Measurements from ENCODE around the gene SHISAL1.

The SHISAL1 gene

DNA sequence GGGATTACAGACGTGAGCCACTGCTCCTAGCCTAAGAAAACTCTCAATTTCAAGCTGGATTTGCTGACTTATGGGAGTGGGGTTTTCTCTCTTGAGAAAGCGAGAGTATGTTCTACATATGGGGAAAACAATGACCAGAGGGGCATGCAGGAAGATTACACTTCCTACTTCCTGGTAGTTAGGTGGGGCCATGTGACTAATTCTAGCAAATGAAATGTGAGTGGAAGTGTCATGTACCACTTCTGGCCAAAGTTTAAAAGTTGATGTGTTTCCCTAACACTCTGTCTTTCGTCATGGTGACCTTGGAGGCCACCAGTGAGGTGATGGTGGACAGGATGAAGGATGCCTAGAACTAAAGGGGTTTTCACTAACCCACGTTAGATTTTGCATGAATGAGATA, 81.5 kb downstream of the SHISAL1 start:
- no peak for DNase-seq (ENCODE audit: low read depth)

DNA sequence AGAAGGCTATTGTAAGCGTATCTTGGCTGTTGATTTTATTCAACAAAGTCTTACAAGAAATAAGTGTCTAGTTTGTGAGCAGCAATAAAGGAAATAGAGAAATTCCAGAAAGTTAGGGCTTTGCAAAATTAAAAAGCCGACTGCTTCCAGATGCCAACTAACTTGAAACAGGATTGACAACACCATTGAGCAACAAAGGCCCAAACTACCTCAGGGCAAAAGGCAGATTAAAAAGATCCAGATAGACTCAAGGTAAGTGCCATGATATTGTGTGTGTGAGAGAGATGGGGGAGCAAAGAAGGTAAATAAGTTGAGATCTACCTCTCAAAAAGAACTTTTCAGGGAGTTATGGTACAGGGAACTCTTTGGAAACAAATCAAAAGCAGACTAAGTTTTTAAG, 82.9 kb downstream of the SHISAL1 start:
- DNase-seq (ENCODE audit: low read depth): no peak

DNA sequence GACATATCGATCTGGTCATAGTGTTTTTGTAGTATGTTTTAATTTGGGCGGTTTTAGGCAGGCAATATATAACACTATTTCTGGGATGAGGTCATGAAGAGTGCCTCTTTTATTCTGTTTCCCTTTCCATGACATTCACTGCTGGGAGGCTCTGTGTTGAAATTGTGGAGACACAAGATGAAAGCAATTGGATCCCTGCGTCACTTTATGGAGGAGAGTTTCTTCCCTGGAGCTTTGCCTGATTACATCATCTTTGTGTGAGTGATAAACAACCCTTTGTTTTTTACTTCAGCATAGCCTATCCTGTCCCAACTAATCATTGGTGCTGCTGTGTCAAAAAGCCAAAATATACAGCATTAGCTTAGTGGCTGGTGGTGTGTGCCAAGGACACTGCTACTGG, 83.4 kb downstream of the SHISAL1 start:
- DNase-seq (ENCODE audit: low read depth): no peak

DNA sequence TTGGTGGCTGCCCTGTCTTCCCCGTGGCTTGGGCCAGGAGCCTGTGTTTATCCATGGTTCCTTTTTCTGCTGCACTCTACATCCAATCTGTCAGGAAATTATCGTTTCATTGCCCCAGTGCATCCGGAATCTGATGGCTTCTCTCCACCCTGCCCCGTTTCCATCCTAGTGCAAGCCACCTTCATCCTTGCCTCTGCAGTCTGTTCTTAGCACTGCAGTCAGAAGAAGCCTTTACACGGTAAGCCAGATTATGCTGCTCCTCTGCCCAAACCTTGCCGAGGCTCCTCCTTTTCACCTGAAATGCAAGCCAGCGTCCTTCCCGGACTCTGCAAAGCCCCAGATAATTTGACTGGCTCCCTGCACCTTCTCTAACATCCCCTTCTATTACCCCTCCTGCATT, 86.9 kb downstream of the SHISAL1 start:
- DNase-seq (ENCODE audit: low read depth): no peak

DNA sequence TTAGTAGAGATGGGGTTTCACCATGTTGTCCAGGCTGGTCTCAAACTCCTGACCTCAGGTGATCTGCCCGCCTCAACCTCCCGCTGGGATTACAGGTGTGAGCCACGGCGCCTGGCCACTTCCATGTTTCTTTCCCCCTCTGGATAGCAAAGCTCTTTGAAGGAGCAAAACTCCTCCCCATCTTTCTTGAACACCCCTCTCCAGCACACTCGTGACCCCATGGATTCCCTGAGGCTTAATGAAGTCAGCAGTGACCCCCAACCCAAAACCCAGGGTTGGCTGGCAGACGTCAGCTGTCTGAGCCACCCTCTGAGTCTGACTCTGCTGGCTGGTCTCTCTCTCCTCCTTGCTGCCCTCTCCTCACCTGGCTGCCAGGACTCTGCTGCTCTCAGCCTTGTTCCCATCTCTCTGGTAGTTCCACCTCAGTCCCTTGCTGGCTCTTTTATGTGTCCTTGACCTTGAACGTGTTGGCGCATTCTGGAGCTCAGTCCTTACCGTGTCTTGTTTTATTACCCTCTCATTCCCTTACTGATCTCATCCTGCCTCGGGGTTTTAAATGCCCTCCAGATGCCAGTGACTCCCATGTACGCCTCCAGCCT, 87.6 kb downstream of the SHISAL1 start:
- DNase-seq (ENCODE audit: low read depth): no peak

DNA sequence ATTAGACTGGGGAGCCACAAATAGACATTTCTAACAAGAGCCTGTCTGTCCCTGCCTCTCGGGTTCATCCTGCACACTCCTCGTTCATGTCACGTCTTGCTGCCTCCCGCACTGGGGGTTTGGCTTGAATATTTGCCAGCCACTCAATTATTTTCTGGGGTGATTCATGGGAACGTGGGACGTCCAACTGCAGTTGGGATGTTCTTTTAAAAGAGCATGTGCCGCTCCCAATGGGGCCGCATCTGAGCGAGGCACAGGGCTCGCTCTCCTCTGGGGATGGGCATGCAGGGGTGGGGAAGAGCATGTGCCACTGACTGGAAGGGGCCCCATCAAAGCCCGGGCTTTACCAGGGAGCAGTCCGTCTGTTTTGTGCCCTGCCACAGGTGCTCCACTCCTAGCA, 88.6 kb downstream of the SHISAL1 start:
- no peak for DNase-seq (ENCODE audit: low read depth)

DNA sequence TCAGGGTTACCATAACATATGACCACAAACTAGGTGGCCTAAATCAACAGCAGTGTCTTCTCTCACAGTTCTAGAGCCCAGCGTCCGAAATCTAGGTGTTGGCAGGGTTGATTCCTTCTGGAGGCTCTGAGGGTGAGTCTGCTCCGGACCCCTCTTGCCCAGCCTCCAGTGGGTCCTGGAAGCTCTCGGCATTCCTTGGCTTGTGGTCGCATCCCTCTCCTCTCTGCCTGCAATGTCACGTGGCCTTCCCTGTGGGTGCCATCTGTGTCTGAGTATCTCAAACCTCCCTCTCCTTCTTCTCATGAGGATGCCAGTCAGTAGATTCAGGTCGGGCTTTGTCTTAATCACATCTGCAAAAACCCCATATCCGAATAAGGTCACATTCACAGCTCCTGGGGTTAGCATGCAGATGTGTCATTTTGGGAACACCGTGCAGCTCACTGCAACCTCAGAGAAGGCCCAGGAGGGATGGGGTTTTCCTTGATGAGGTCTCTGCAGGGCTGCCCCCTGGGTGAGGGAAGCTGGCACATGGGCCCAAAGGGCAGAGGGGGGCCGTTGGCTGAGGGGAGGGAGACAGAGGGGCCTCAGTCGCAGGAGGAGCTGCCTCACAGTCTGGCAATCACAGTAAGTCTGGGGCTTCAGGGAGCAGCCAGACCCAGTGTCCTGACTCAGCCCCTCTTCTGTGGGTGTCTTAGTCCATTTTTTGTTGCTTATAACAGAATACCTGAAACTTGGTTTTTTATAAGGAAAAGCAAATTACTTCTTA, 90.9 kb downstream of the SHISAL1 start:
- DNase-seq (ENCODE audit: low read depth): no peak

DNA sequence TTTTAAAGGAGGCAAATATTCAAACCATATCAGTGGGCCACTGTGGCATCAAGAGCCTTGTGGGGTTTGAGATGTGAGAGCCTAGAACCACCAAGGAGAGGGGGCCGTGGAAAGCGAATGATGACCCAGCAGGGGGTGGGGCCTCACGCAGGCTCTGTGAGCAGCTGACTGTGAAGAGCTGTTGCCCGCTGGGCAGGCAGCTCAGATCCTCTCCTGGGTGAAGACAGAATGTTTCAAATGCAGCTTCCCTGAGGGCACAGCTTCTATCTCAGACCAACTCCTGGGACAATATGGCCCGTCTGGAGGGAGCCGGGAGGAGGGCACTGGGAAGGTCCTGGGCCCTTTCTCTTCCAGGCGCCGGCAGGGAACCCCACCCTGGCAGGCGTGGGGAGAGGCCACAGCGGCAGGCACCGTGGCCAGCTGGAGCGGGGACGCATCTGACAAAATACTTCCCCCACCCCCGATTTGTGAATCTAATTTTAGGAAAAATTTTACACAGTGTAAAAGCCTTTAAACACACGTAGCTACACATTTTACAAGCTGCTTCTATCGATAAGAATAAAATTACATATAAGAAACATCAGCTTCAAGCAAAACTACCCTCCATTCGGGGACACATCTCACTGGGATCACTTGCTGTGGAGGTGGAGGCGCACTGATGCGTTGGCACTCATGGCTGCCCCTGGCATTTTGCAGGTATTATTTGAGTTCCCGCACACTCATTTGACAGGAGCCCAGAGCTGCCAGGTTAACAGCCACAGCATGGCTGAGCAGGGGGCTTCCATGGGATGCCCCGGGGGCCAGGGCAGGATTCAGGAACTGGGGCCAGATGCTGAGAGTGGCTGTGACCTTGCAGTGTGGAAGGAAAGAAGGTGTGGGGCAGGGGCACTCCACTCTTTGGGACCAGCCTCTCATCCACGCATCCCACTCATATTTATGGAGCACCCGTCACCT, 91.7 kb downstream of the SHISAL1 start:
- DNase-seq (ENCODE audit: low read depth): no peak

DNA sequence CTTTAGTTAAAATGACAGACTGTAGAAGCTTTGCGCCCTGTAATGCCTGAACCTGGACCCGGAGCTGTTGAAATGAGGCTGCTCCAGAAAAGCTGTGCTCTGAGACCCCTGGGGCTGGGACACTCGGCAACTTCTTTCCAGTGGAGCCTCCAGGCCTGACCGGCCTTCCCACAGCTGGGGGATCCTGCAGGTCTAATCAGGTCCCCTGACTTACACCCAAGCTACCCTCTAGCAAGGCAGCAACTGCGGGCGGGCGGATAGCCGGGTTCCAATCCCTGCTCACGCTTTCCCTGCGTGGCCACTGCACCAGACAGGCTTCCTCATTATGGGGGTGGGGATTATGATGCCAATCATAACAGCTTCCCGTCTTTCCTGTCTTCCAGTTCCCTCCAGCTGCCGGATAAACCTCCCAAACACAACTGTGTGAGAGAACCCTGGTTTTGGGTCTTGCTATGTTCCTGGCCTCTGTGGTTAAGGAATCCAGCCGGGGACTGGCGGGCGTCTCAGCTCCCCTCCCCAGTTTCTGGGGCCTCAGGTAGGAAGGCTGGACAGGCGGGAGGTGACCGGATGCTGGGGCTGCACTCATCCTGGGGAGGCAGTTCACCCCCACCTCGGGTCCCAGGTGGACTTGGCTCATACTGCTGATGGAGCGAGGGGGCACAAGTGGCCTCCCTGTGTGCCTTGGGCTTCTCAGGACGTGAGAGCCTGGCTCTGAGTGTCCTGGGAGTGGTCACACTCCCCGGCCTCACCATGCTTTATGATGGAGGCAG, 93.5 kb downstream of the SHISAL1 start:
- DNase-seq (ENCODE audit: low read depth): no peak

DNA sequence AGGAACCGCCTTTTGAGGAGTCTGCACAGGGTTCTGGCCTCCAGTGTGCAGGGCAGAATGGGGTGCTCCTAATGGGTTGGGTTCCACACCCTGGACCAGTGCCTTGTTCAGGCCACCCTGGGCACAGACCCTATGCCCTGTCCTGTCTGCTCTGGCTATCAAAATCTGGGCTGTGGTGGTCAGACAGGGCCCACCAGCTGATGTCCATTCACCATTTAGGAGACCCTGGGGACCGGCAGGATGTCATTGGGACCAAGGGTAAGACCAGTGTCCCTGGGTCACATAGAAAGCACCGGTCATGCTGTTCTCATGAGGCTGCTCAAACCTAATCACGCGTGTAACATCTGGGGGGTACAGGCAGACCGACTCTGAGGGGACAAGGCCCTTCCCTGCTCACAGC, 94.7 kb downstream of the SHISAL1 start:
- DNase-seq (ENCODE audit: low read depth): no peak

DNA sequence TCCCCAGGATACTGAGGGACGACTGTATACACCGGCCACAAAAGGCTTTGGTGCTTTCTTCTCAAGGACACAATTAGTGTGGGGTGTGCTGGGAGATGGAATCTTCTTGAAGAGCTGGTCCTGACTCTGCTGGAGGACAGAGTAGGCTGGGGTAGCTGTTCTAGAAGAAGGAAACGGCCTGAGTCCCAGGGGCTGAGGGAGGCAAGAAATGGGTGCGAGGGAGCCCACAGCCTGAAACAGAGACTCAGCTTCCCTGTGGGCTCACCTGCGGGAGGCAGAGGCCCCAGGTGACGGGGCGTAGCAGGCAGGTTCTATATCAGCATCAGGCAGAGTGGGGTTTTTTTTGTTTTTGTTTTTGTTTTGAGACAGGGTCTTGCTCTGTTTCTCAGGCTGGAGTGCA, 95.4 kb downstream of the SHISAL1 start:
- DNase-seq (ENCODE audit: low read depth): no peak

DNA sequence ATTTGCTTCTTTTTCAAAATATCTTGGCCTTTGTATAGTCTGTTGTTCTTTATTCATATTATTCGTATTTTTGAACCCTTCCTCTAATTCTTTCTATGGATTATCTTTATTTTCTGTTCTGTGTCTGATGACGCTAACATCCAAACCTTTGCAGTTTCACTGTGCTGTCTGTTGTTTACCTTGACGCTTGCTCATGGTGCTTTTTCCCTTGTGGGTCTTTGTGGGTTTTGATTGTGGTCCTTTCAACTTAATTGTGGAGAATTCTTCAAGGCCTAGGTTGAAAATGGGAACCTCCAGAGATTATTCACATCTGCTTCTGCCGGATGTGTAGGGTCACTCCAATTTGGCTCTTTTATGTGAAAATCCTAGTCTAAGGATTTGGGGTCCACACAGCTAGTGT, 97.5 kb downstream of the SHISAL1 start:
- DNase-seq (ENCODE audit: low read depth): no peak

DNA sequence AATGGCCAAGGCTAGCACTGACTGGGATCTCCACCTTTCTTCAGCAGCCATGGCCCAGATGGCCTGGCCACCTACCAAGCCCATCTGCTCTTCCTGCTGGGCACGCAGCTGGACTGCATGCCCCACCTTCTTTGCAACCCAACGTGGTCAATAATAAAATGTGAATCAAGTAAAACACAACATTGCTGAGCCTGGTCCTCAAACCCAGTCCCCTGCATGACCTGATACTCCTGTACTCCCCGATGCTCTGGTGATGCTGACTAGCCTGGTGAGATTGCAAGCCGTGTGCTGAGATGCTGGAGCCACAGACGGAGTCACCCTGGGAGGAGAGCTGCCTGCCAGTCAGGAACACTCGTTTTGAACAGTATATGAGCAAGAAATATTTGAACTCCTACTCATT, 98.0 kb downstream of the SHISAL1 start:
- no peak for DNase-seq (ENCODE audit: low read depth)

DNA sequence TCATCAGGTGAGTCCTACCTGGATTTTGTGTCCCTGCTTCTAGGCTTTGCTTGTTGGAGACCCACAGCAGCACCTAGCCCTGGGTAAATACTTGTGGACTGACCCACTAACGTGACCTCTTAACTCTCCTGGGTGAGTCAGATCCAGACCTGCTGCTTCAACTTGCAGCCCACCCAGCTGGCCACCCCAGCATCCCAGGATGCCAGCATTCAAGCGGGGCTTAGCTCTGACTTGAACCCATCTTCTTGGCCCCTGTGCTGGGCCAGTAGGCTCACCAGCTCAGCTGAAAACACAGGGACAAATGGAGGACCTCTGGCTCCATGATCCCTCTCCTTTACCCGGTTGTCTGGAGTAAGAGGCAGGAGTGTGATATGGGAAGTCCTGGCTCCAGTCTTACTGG, 98.6 kb downstream of the SHISAL1 start:
- DNase-seq (ENCODE audit: low read depth): no peak

DNA sequence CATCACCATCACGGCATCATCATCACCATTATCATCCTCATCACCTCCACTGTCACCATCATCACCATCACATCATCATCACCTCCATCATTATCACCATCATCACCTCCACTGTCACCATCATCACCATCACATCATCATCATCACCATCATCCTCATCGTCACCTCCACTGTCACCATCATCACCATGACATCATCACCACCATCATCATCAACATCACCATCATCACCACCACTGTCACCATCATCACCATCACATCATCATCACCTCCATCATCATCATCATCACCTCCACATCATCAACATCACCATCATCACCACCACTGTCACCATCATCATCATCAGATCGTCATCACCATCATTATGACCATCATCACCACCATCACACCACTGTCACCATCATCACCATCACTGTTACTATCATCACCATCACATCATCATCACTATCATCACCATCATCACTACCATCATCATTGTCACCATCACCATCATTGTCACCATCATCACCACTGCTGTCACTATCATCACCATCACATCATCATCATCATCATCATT, 99.2 kb downstream of the SHISAL1 start:
- no peak for DNase-seq (ENCODE audit: low read depth)

DNA sequence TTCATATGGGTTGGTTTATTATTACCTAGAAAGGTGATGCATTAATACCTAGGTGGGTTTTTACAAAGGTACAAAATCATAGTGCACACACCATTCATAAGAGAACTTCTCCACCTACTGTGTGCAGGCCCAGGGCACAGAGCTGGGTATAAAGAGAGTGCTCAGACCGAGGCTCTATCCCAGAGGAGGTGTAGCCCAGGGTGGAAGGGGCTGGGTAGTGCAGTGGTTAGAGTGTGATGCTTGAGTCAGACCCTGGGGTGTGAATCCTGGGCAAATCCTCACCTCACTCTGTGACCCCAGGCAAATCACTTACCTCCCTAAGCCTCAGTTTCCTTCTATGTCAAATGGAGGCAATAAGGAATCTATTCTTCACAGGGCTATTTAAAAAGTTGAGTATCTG, 99.8 kb downstream of the SHISAL1 start:
- DNase-seq (ENCODE audit: low read depth): no peak

DNA sequence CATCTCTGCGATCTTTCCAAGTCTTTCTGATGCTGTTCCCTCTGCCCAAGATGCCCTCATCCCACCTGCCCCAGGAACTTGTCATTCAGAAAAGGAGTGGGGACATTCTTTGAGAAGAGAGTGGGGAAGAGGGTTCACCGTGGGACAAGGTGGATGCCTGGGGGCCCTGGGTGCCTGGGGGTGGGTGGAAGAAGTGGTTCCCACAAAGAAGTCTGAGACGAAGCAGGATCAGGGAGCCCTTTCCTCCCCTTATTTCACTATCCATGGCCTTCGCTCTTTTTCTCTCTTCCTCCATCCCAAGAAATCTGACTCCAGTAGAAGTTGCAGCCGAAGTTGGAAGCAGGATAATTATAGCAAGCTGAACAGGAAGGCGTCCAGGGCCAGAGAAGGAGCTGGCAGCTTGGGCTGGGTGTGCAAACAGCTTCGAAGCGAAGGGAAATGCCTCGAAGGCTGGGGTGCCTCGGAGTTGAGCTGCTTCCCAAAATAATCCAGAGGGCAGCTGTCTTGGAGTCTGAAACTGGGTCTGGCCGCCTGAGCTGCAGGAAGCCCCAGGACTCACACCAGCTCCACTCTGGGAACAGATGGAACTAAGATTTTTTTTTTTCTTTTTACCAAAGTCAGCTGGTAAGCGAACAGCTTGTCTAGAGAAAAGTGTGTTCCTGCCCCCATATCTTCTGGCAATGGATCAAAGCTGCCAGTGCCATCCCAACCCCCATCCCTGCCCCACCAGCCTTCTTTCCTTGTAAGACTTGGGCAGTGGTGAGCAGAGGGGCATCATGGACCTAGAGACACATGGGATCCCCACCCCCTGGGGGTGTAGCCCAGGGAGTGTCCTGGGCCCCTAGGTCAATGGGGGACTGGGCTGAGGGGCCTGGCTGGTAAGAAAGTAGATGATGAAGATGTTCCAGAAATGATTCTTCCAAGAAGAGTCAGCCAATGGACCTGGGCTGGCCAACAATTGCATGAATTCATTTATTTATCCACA, 100.5 kb downstream of the SHISAL1 start:
- no peak for DNase-seq (ENCODE audit: low read depth)

DNA sequence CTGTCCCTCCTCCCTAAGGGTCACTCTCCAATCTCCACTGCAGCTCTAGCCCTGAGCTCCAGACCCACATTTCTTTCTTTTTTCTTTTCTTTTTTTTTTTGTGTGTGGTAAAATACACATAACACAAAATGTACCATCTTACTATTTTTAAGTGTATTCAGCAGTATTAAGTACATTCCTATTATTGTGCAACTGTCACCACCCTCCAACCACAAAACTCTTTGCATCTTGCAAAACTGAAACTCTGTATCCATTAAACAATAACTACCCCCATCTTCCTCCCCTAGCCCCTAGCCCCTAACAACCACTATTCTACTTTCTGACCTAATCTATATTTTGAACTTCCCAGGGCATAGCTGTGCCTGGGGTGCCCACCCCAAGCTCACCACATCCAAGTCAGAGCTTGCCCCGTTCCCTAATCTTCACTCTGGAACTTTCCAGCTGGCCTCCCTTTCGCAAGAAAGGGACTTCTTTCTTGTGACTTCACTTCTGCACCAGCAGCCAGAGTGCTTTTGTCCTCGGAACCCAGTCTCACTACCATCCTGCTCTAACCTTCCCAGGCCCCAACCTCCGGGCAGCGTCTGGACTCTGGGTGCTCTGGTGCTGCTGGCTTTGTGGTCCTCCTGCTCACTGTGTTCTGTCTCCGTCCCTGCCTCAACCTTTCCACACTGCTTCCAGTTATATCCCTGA, 101.3 kb downstream of the SHISAL1 start:
- no peak for DNase-seq (ENCODE audit: low read depth)

DNA sequence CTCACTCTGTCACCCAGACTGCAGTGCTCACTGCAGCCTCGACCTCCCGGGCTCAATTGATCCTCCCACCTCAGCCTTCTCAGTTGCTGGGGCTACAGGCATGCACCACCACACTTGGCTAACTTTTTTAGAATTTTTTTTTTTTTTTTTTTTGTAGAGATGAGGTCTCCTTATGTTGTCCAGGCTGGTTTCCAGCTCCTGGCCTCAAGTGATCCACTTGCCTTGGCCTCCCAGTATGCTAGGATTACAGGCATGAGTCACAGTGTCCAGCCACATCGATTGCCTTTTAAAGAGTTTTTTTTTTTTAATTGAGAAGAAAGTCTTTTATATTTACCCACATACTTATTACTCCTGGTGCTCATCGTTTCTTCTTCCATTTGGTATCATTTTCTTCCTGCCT, 102.0 kb downstream of the SHISAL1 start:
- DNase-seq (ENCODE audit: low read depth): no peak

DNA sequence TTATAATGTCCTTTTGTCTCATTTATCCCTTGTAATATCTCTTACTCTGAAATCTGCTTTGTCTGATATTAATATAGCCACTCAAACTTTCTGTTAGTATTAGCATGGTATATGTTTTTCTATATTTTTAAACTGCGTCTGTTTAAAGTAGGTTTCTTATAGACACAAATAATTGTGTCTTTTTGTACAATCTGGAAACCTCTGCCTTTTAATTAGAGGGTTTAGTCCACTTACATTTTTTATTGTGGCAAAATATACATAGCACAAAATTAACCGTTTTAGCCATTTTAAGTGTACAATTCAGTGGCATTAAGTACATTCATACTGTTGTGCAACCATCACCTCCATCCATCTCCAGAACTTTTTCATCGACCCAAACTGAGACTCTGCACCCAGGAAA, 103.4 kb downstream of the SHISAL1 start:
- DNase-seq (ENCODE audit: low read depth): no peak

Data from HS-27A (cell line).